ENCODE data around the gene CS.

DNA sequence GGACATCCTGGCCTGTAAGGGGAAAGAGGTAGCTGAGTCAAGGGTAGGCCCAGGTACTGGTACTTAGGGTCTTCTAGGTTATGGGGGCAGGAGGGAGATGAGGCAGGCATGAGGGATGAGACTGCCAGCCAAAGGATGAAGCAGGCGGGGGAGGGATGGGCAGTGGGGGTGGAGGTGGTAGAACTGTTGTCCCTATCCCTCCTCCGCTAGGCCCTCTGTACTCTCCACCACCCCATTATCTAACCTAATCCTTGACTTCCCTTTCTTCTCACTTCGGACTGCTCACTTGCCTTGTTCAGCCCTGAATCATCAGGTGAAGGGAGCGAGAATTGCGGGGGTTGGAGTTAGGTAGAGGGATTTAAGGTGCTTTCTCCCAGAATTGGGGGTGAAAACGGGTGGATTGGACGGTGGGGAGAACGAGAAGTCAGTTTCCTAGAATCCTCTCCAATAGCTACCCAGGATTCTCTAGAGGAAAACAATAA, 33.1 kb upstream of the CS start:
- TF ChIP-seq GATA2 (IDR thresholded peaks at IDR 0.05; ENCODE audit: low read depth, low read length) = no peak
- TF ChIP-seq GATA3 (IDR thresholded peaks at IDR 0.05; ENCODE audit: low read depth, low read length) = no peak
